Nephron progenitor cell (in vitro differentiated cells): ENCODE results near the gene SOX2.

Source experiments
- DNase-seq: peaks from one replicate; pipeline ENCODE4 v3.0.0; 2021
- H3K27ac Mint-ChIP-seq: 2 replicates; pipeline ENCODE4 v1.8.0; 2021; ENCODE audit warnings: mild to moderate bottlenecking, moderate library complexity, mixed read lengths
- H3K27me3 Mint-ChIP-seq: 2 replicates; pipeline ENCODE4 v1.8.0; 2021; ENCODE audit warnings: mild to moderate bottlenecking, low read depth, mixed read lengths; ENCODE audit not compliant: poor library complexity
- H3K36me3 Mint-ChIP-seq: 2 replicates; pipeline ENCODE4 v1.8.0; 2021; ENCODE audit warnings: low read depth, mixed read lengths
- H3K4me1 Mint-ChIP-seq: 2 replicates; pipeline ENCODE4 v1.8.0; 2021; ENCODE audit warnings: mixed read lengths
- H3K4me3 Mint-ChIP-seq: 2 replicates; pipeline ENCODE4 v1.8.0; 2021; ENCODE audit warnings: mild to moderate bottlenecking, moderate library complexity, mixed read lengths
- H3K9me3 Mint-ChIP-seq: 2 replicates; pipeline ENCODE4 v1.8.0; 2021; ENCODE audit warnings: mild to moderate bottlenecking, moderate library complexity, mixed read lengths
- TF ChIP-seq, protein P1 (sequence below): fragments of 200-600 bp; sonication (generic); IDR thresholded peaks from 2 replicates; pipeline ENCODE4 v1.5.0; 2021; ENCODE audit warnings: antibody characterized with exemption

SOX2 gene

DNA sequence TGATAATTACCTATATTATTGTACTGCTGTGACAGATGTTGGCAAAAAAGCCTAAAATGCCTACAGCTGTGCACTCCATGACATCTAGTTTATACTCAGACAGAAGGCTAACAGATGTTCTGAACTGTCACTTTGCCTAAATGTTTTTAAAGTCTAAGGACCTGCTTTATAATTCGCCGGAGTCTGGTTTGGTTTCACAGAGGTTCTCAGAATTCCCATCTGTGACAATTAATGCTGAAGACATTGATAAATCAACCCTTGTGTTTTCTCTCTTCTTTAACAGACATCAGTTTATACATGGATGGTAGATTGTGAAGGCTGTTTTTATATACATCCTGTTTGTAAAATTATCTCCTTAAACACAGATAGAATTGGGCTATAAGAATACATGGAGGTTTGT lies 19.8 kb upstream of the SOX2 start:
- Mint-ChIP-seq H3K36me3 (no peaks in the 10 kb centered on the region), H3K9me3 (no peaks in the 10 kb centered on the region), H3K27ac (no peak overlapping the region), H3K4me1 (peaks cover 7% of the 10 kb centered on the region), H3K27me3 (peaks cover 11% of the 10 kb centered on the region), H3K4me3 (no peak overlapping the region)
- TF ChIP-seq, protein P1, sequence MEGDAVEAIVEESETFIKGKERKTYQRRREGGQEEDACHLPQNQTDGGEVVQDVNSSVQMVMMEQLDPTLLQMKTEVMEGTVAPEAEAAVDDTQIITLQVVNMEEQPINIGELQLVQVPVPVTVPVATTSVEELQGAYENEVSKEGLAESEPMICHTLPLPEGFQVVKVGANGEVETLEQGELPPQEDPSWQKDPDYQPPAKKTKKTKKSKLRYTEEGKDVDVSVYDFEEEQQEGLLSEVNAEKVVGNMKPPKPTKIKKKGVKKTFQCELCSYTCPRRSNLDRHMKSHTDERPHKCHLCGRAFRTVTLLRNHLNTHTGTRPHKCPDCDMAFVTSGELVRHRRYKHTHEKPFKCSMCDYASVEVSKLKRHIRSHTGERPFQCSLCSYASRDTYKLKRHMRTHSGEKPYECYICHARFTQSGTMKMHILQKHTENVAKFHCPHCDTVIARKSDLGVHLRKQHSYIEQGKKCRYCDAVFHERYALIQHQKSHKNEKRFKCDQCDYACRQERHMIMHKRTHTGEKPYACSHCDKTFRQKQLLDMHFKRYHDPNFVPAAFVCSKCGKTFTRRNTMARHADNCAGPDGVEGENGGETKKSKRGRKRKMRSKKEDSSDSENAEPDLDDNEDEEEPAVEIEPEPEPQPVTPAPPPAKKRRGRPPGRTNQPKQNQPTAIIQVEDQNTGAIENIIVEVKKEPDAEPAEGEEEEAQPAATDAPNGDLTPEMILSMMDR = no peak
- DNase-seq = no peak

DNA sequence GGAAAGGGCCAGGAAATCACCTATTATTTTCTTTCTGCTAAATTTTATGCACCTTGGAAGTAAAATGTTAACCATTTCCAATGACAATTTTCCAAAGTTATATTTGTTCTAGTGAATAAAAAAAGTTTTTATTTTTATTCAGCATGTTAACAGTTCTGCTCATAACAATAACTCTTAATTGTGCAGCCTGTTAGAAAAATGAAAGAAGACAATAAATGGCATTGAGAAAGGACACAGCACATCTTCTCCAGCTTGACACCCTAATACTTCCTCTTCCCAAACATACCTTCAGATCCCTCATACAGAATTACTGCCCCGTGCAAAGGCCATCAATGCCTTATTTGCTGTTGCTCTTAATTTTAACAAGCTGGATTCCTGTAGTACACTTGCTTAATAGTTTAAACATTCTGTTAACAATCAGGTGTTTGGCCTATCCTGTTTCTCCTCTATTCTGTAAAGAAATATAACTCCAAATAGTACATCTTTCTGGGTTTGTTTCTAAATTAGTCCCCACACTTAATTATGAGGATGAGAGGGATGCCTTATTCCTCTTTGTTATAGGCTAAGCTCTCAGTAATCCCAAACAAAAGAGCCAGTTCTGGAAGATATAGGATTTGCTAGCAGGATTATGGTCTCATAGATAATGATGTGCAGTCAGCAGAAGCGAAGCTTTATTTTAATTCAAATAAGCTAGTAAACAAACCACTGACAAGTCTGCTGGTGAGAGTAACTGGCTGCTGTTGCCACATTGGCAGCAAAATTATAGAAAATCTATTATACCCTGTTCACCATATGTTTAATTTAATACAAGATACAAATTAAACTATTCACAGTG lies 19.2 kb upstream of the SOX2 start:
- Mint-ChIP-seq H3K27ac (no peak overlapping the region), H3K9me3 (no peaks in the 10 kb centered on the region), H3K4me3 (no peak overlapping the region), H3K36me3 (no peaks in the 10 kb centered on the region), H3K27me3 (peaks cover 11% of the 10 kb centered on the region), H3K4me1 (peaks cover 13% of the 10 kb centered on the region)
- DNase-seq = no peak
- TF ChIP-seq, protein P1 = no peak

DNA sequence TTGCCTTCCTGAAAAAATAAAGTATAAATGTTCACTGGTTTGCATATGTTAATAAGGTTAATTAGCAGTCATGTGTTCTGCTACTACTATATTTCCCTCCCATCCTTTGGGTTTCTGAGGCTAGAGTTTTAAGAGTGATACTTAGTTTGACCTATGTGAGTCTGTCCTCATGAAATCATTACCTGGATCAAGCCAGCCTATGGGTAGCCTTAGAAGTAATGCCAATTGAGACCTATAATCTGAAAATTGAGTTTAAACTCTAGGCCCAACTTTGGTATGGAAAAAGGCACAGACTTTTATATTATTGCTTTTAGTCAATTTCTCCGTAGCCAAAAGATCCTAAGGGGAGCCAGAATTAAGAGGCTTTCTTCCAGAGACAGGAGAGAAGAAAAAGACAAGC lies 18.4 kb upstream of the SOX2 start:
- H3K27me3 Mint-ChIP-seq = peaks cover 6% of the 10 kb centered on the region
- DNase-seq = no peak
- H3K36me3 Mint-ChIP-seq = no peaks in the 10 kb centered on the region
- H3K4me3 Mint-ChIP-seq = no peak overlapping the region
- no peak overlapping the region for H3K27ac Mint-ChIP-seq
- TF ChIP-seq, protein P1 = no peak
- H3K9me3 Mint-ChIP-seq = no peaks in the 10 kb centered on the region
- peaks cover 21% of the 10 kb centered on the region for H3K4me1 Mint-ChIP-seq

DNA sequence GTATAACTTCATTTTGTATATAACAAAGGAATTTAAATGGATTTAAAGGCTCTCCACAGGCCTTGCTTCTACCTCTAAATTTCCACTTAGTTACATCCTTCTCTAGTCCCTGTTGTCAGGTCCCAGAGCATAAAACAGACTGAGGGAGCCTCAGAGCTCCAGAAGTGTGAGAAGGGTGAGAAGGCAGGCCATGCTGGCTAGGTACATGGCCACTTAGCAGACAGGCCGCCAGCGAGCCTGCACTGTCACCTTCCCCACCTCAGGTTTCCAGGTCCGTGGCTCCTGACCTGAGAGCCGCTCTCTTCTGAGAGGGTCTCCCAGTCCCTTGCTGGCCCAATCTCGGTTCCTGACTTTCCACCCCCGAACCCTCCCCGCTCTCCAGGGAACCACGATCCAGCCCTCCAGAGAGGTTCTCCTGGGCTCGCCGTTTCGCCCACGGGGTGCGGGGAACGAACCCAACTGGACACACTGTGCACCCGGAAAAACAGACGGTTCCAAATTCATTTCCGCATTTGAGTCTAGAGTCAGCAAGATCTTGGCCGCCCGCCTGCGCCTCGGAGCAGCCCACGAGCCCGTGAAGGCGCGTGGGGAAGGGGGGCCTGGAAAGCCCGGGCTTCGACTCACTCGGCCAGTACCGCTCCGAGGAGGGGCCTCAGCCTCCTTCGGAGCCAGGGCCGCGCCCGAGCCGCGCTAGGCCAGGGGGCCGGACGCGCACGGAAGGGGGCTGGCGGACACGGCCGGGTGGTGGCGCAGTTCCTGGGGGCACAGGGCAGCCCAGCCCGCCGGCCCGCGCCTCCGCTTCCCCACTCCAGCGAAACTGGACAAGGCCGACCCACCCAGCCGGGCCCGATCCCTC lies 16.7 kb upstream of the SOX2 start:
- H3K36me3 Mint-ChIP-seq = no peaks in the 10 kb centered on the region
- H3K4me3 Mint-ChIP-seq = peak overlapping the region; percentile 44
- no peak overlapping the region for H3K27ac Mint-ChIP-seq
- H3K27me3 Mint-ChIP-seq = peaks cover 10% of the 10 kb centered on the region
- no peaks in the 10 kb centered on the region for H3K9me3 Mint-ChIP-seq
- peaks cover 39% of the 10 kb centered on the region for H3K4me1 Mint-ChIP-seq
- DNase-seq = peak; percentile 9
- TF ChIP-seq, protein P1 = no peak

DNA sequence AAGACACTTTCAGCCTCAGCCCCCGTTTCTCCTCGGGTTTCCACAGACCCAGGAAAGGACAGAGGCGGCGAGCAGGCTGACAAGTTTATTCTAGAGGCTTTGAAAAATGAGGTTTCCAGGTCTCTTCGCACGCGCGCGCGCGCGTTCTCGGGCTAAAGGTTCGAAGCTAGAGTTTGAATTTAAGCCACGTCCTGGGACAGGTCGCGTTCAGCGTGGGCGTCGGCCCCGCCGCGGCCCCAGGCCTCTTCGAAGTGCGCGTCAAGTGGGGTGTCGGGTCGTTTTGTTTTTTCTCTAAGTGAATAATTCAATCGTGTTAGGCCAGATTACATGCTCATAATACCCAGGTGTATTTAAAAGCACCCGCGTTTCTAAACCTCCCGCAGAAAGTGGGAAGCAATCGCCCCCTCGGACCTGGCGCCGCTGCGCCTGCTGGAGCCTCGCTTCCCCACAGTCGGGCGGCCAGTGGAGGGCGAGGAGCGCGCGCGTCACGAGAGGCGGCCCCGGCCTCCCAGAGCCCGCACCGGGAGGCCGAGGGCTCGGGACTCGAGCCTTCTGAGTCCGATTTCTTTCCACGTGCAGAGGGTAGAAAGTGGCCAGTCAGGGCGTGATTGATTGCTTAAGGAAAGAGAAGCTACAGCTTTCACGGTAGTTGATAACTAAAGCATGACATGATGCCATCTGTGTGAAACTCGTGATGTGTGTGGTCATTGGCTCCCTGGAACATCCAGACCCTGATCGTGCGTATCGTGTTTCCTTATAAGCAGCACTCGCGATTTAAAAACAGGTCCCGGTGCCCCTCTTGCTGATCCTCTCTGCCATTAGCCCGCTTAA lies 15.8 kb upstream of the SOX2 start:
- H3K4me3 Mint-ChIP-seq = peak overlapping the region; percentile 59
- H3K27ac Mint-ChIP-seq = no peak overlapping the region
- H3K4me1 Mint-ChIP-seq = peaks cover 47% of the 10 kb centered on the region
- peak; percentile 8 for DNase-seq
- H3K36me3 Mint-ChIP-seq = no peaks in the 10 kb centered on the region
- H3K9me3 Mint-ChIP-seq = no peaks in the 10 kb centered on the region
- TF ChIP-seq, protein P1 = no peak
- H3K27me3 Mint-ChIP-seq = peaks cover 17% of the 10 kb centered on the region
